Endothelial cell of umbilical vein (primary cell): ENCODE data around the gene FAM13C. TPM values are rescaled to one million over a fixed set of nuclear protein-coding genes. Genes with fewer than 3 reads are reported as not detected.

ENCODE experiments used
- BruUV-seq: library from RNA; stranded (reverse); fragments of 400-500 nt; replicated peaks from 2 replicates; lab custom pipeline; 2021; lab: Mats Ljungman, UMichigan
- CTCF ChIA-PET: fragments of 300-600, 350-600 bp; sonication (Branson Sonifier 250); formaldehyde crosslinking; loops from one replicate; lab custom pipeline; 2021; ENCODE audit warnings: antibody characterized with exemption, inconsistent platforms; lab: Charles Lee
- POLR2A ChIA-PET: fragments of 300-600, 350-600 bp; sonication (Branson Sonifier 250); formaldehyde crosslinking; loops from one replicate; lab custom pipeline; 2021; ENCODE audit warnings: antibody characterized with exemption, inconsistent platforms; lab: Charles Lee
- DNase-seq: peaks from one replicate; pipeline ENCODE4 v3.0.0-alpha.2; 2011; ENCODE audit warnings: low read depth, low spot score
- FAIRE-seq: peaks from 2 replicates; lab custom pipeline; 2011; peaks lifted over from hg19 to GRCh38; lab: Jason Lieb, UNC
- H2AFZ ChIP-seq: 2 replicates; pipeline ENCODE4 v1.6.0; 2012; ENCODE audit warnings: low read depth, low read length, control low read depth, inconsistent platforms
- H3K27ac ChIP-seq: 2 replicates; pipeline ENCODE4 v1.5.1; 2011; ENCODE audit warnings: low read depth, mild to moderate bottlenecking, control low read depth, low read length, moderate library complexity; ENCODE audit not compliant: insufficient read depth
- H3K27me3 ChIP-seq, 2 experiments: 2 replicates each; pipeline versions ENCODE4 v1.6.0 to v1.6.1; 2011; ENCODE audit warnings: low read length in 2 of 2, mixed read lengths in 1 of 2; ENCODE audit not compliant: control insufficient read depth in 2 of 2, insufficient read depth in 2 of 2
- H3K36me3 ChIP-seq, 2 experiments: 2 replicates in 1 of 2; 3 replicates in 1 of 2; pipeline ENCODE4 v1.5.1; 2011; ENCODE audit warnings: low read length in 2 of 2, mild to moderate bottlenecking in 1 of 2, moderate library complexity in 1 of 2; ENCODE audit not compliant: control insufficient read depth in 2 of 2, insufficient read depth in 2 of 2; ENCODE audit errors: extremely low read depth in 1 of 2
- H3K4me1 ChIP-seq: 3 replicates; pipeline ENCODE4 v1.5.1; 2011; ENCODE audit warnings: mild to moderate bottlenecking, low read length; ENCODE audit not compliant: control insufficient read depth, insufficient read depth; ENCODE audit errors: extremely low read depth
- H3K4me2 ChIP-seq: 2 replicates; pipeline ENCODE4 v1.6.1; 2011; ENCODE audit warnings: low read length, control low read depth, mixed read lengths; ENCODE audit not compliant: insufficient read depth
- H3K4me3 ChIP-seq, 3 experiments: fragments of 200-600 bp in 1 of 3; sonication (generic), shearing (Covaris generic) in 1 of 3; replicated peaks in 1 of 3; 2 replicates each; pipeline ENCODE4 v1.5.1; 2011 to 2016; ENCODE audit warnings: control low read depth in 3 of 3, low read length in 3 of 3, mild to moderate bottlenecking in 2 of 3, inconsistent platforms in 1 of 3, low read depth in 1 of 3, moderate library complexity in 1 of 3; ENCODE audit not compliant: insufficient read depth in 1 of 3
- H3K79me2 ChIP-seq: 2 replicates; pipeline ENCODE4 v1.6.0; 2012; ENCODE audit warnings: low read length, inconsistent platforms; ENCODE audit not compliant: control insufficient read depth, insufficient read depth
- H3K9ac ChIP-seq: replicated peaks from 2 replicates; pipeline ENCODE3; 2011; ENCODE audit warnings: low read length, control low read depth; ENCODE audit not compliant: insufficient read depth; ENCODE audit errors: extremely low read depth
- H3K9me1 ChIP-seq: replicated peaks from 3 replicates; pipeline ENCODE4 v1.6.0; 2011; ENCODE audit warnings: mild to moderate bottlenecking, low read length; ENCODE audit not compliant: control insufficient read depth, insufficient read depth; ENCODE audit errors: extremely low read depth
- H3K9me3 ChIP-seq: replicated peaks from 2 replicates; pipeline ENCODE4 v1.5.1; 2012; ENCODE audit warnings: low read length, inconsistent platforms; ENCODE audit not compliant: control insufficient read depth, insufficient read depth
- H4K20me1 ChIP-seq: replicated peaks from 2 replicates; pipeline ENCODE3; 2011; ENCODE audit warnings: mild to moderate bottlenecking, low read length; ENCODE audit not compliant: control insufficient read depth, insufficient read depth; ENCODE audit errors: extremely low read depth
- FOS ChIP-seq: IDR thresholded peaks from 2 replicates; pipeline ENCODE4 v1.6.1; 2011; ENCODE audit warnings: mild to moderate bottlenecking, low read length, moderate library complexity, borderline replicate concordance; ENCODE audit not compliant: insufficient read depth
- JUN ChIP-seq: IDR thresholded peaks from 2 replicates; pipeline ENCODE4 v1.6.1; 2011; ENCODE audit warnings: borderline replicate concordance, low read depth; ENCODE audit not compliant: insufficient read length, insufficient read depth
- POLR2AphosphoS5 ChIP-seq: IDR thresholded peaks from 2 replicates; pipeline ENCODE4 v1.6.1; 2012; ENCODE audit warnings: low read depth, mild to moderate bottlenecking, control low read depth, low read length, moderate library complexity; ENCODE audit not compliant: insufficient read depth
- dilution Hi-C: fragments of 300-500 bp; cut with MboI; formaldehyde crosslinking; loops from one replicate; pipeline ENCODE4 v1.15.0; 2019; ENCODE audit warnings: low sequenced_read_pairs; ENCODE audit not compliant: extremely low pct_ligation_motif_present
- intact Hi-C: fragments of 100-400 bp; cut with micrococcal nuclease; formaldehyde crosslinking; loops from one replicate; pipeline ENCODE4 v1.10.0; 2022
- polyA plus RNA-seq, 4 experiments: library from polyadenylated mRNA; depleted of rRNA in 3 of 4; stranded (reverse) in 3 of 4; unstranded in 1 of 4; fragments of >200 nt; gene quantifications; 2 replicates each; pipeline versions ENCODE4 v1.2.1 to v1.2.3, GENCODE V29; 2011 to 2012; ENCODE audit warnings: missing spikeins in 1 of 4
- total RNA-seq: library from RNA; stranded (reverse); gene quantifications from 2 replicates; pipeline ENCODE4 v1.2.3, GENCODE V29; 2021
- TF ChIP-seq, protein P1 (sequence below): IDR thresholded peaks from 2 replicates; pipeline ENCODE4 v1.6.1; 2011; ENCODE audit not compliant: insufficient read depth, insufficient read length

FAM13C gene
- total and polyA plus RNA-seq, 2 donors (not counting 3 experiments of a cell fraction or from before 2014, with no cell fraction given) = 0.03 TPM; not detected in 1

DNA sequence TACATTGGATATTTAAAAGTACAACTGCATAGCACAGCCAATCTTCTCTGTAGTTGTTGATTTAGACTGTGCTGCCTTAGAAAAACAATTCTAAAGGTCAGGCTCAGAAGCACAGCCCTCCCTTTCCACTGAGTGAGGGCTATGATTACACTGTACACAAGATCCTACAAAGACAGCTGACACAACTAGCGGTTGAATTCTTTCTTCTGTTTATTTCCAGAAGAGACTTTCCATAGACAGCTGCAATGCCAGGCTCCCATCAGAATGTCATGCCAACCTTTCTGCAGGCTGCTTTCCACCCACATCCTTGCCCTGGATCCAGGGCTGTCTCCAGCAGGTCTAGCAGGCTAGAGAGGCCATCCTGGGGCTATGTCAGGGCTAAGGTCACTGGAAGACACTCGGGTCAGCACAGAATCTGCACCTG is 39.3 kb downstream of the FAM13C start:
- no TSS peak for BruUV-seq
- CTCF ChIA-PET = no interaction called here
- dilution Hi-C loops = no loop called here

GRCh38 chr10:59322131-59322530 is 40.2 kb downstream of the FAM13C start:
- Histone ChIP-seq H3K4me1 (no peaks in the 10 kb centered on the region), H3K27ac (no peak overlapping the region), H4K20me1 (no peaks in the 10 kb centered on the region), H3K9me1 (no peaks in the 10 kb centered on the region), H2AFZ (no peak overlapping the region), H3K27me3 (no peaks in the 10 kb centered on the region), H3K36me3 (no peaks in the 10 kb centered on the region), H3K9ac (no peak overlapping the region), H3K9me3 (peaks cover 2% of the 10 kb centered on the region), H3K79me2 (no peaks in the 10 kb centered on the region), H3K4me3 (no peak overlapping the region), H3K4me2 (no peak overlapping the region)
- DNase-seq (no peak), FAIRE-seq (no peak)
- dilution Hi-C loops (no loop called here), intact Hi-C loops (no loop called here)
- TF ChIP-seq FOS = no peak
- no TSS peak for BruUV-seq
- POLR2A ChIA-PET = no interaction called here
- CTCF ChIA-PET = no interaction called here

More for the DNA sequence above, 39.3 kb downstream of the FAM13C start:
- Histone ChIP-seq H3K4me3 (no peak overlapping the region), H3K27me3 (no peaks in the 10 kb centered on the region), H3K9me1 (no peaks in the 10 kb centered on the region), H2AFZ (no peak overlapping the region), H3K79me2 (no peaks in the 10 kb centered on the region), H3K4me1 (no peaks in the 10 kb centered on the region), H4K20me1 (no peaks in the 10 kb centered on the region), H3K9me3 (peaks cover 2% of the 10 kb centered on the region), H3K27ac (no peak overlapping the region), H3K4me2 (no peak overlapping the region), H3K9ac (no peak overlapping the region), H3K36me3 (no peaks in the 10 kb centered on the region)
- TF ChIP-seq FOS (no peak), POLR2AphosphoS5 (no peak), JUN (no peak)
- TF ChIP-seq, protein P1, sequence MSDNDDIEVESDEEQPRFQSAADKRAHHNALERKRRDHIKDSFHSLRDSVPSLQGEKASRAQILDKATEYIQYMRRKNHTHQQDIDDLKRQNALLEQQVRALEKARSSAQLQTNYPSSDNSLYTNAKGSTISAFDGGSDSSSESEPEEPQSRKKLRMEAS = no peak
- intact Hi-C loops = no loop called here
- POLR2A ChIA-PET = no interaction called here
- DNase-seq = no peak
- no peak for FAIRE-seq
